PC-9 (cell line): ENCODE data around the gene SPATA46.

Source experiments
- CTCF ChIP-seq: fragments of 200-600 bp; sonication (generic); conservative IDR thresholded peaks from 2 replicates; pipeline ENCODE4 v1.6.1; 2017; ENCODE audit warnings: mixed run types, antibody characterized with exemption, mild to moderate bottlenecking, moderate library complexity
- EZH2 ChIP-seq: fragments of 200-600 bp; sonication (generic); IDR thresholded peaks from 2 replicates; pipeline ENCODE4 v1.8.0; 2017; ENCODE audit warnings: antibody characterized with exemption, low read depth

- TF ChIP-seq CTCF (no peak), EZH2 (no peak)
Observed at GRCh38 chr1:162370161-162370560, 6.5 kb downstream of the SPATA46 start.
